PC-9 (cell line): ENCODE data around the gene POLDIP2. TPM values are rescaled to one million over a fixed set of nuclear protein-coding genes. Genes with fewer than 3 reads are reported as not detected.

Source experiments
- BruUV-seq: library from RNA; stranded (reverse); fragments of 400-500 nt; replicated peaks from 2 replicates; lab custom pipeline; 2021; lab: Mats Ljungman, UMichigan
- CTCF ChIA-PET: fragments of 300-600 bp; sonication (Branson Sonifier 250); formaldehyde crosslinking; loops from one replicate; lab custom pipeline; 2022; ENCODE audit warnings: antibody characterized with exemption; lab: Charles Lee
- POLR2A ChIA-PET: fragments of 300-600 bp; sonication (Branson Sonifier 250); formaldehyde crosslinking; loops from one replicate; lab custom pipeline; 2022; ENCODE audit warnings: antibody characterized with exemption; ENCODE audit not compliant: unreplicated experiment; lab: Charles Lee
- DNase-seq, 2 experiments: peaks; one replicate each; pipeline versions ENCODE4 v3.0.0 to v3.0.0-alpha.2; 2015 to 2022; ENCODE audit warnings: mixed read lengths in 1 of 2
- H2AFZ ChIP-seq: fragments of 200-600 bp; sonication (generic); 2 replicates; pipeline ENCODE4 v1.8.1; 2017; ENCODE audit warnings: antibody characterized with exemption
- H3F3A ChIP-seq: fragments of 200-600 bp; sonication (generic); 2 replicates; pipeline ENCODE4 v1.8.1; 2017; ENCODE audit warnings: antibody characterized with exemption, mild to moderate bottlenecking, low read depth; ENCODE audit not compliant: insufficient read depth
- H3K27ac ChIP-seq: fragments of 200-600 bp; sonication (generic); 2 replicates; pipeline ENCODE4 v1.6.1; 2016; ENCODE audit warnings: mixed run types
- H3K27me3 ChIP-seq: fragments of 200-600 bp; sonication (generic); 2 replicates; pipeline ENCODE4 v1.6.1; 2016; ENCODE audit warnings: low read depth, mixed run types; ENCODE audit not compliant: insufficient read depth
- H3K36me3 ChIP-seq: fragments of 200-600 bp; sonication (generic); 2 replicates; pipeline ENCODE4 v1.6.1; 2016; ENCODE audit warnings: low read depth, mixed run types
- H3K4me1 ChIP-seq: fragments of 200-600 bp; sonication (generic); replicated peaks from 2 replicates; pipeline ENCODE4 v1.6.1; 2016; ENCODE audit warnings: mixed run types; ENCODE audit not compliant: insufficient read depth
- H3K4me2 ChIP-seq: fragments of 200-600 bp; sonication (generic); 2 replicates; pipeline ENCODE4 v1.6.1; 2017; ENCODE audit warnings: mixed run types
- H3K4me3 ChIP-seq: fragments of 200-600 bp; sonication (generic); 2 replicates; pipeline ENCODE4 v1.6.1; 2016; ENCODE audit warnings: mixed run types
- H3K79me2 ChIP-seq: fragments of 200-600 bp; sonication (generic); 2 replicates; pipeline ENCODE4 v1.6.1; 2017; ENCODE audit warnings: low read depth, mixed run types
- H3K9me2 ChIP-seq: fragments of 200-600 bp; sonication (generic); 2 replicates; pipeline ENCODE4 v1.8.1; 2017; ENCODE audit warnings: mild to moderate bottlenecking; ENCODE audit not compliant: insufficient read depth
- H3K9me3 ChIP-seq: fragments of 200-600 bp; sonication (generic); 2 replicates; pipeline ENCODE4 v1.8.1; 2016; ENCODE audit warnings: low read depth; ENCODE audit not compliant: insufficient read depth
- H4K20me1 ChIP-seq: fragments of 200-600 bp; sonication (generic); 2 replicates; pipeline ENCODE4 v1.8.1; 2017; ENCODE audit not compliant: insufficient read depth
- CTCF ChIP-seq: fragments of 200-600 bp; sonication (generic); conservative IDR thresholded peaks from 2 replicates; pipeline ENCODE4 v1.6.1; 2017; ENCODE audit warnings: mixed run types, antibody characterized with exemption, mild to moderate bottlenecking, moderate library complexity
- EZH2 ChIP-seq: fragments of 200-600 bp; sonication (generic); IDR thresholded peaks from 2 replicates; pipeline ENCODE4 v1.8.0; 2017; ENCODE audit warnings: antibody characterized with exemption, low read depth
- intact Hi-C: fragments of 100-400 bp; cut with micrococcal nuclease; formaldehyde crosslinking; loops from one replicate; pipeline ENCODE4 v1.10.0; 2022; ENCODE audit not compliant: unreplicated experiment
- total RNA-seq: library from RNA; stranded (reverse); gene quantifications from 2 replicates; pipeline ENCODE4 v1.2.3, GENCODE V29; 2021

Gene POLDIP2
- total RNA-seq, 1 experiment from 2014 or later = 98.2 TPM

DNA sequence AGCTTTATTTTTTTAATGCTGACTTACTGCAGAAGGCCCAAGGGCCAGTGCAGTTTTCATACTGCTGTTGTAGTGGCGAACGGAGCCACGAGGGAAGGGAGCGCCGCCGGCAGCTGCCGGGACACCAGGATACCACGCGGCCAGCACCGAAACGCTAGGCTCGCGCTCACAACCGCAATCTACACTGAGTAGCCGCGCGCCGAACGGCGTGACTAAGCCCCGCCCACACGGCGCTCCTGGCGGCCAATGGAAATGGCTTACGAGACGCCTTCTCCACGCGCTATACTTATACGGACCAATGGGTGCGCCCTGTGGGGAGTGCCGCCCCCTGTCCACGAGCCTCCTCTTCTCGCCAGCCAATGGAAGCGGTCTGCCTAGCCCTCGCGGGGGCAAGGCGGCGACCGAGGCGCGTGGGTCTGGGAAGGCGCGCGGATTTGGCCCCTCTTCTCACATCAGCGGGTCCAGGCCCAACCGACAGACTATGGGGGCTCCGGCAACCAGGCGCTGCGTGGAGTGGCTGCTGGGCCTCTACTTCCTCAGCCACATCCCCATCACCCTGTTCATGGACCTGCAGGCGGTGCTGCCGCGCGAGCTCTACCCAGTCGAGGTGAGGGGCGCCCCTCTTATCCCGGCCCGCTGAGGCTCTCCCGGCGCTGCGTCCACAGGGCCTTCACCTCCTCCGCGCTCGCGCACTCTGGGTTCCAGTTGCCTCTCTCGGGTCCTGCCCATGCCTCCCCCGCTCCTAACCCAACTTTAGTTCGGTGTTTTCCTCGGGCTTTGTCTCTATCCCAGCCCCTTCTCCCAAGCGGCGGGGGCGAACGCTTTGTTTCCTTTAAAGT is 38.3 kb downstream of the POLDIP2 start, which contains the start of gene TMEM97:
TSS of gene TMEM97 (plus strand) at position 442 of the 839 bp plus-strand sequence. CDS start at position 482, 40 bp downstream.
- no TSS peak for BruUV-seq
- POLR2A ChIA-PET = interaction anchor here (0.6 kb wide), 1 partner anchor 167 kb away, joined by 7 read pairs; no protein-coding TSS in a partner anchor
- DNase-seq = peak; percentile 93
- H3K9me3 ChIP-seq = no peaks in the 10 kb centered on the region
- no peak within 1 kb of the TSS for H3K27ac ChIP-seq
- H3K36me3 ChIP-seq = no peaks in the 10 kb centered on the region
- H4K20me1 ChIP-seq = no peaks in the 10 kb centered on the region
- intact Hi-C loops = loop anchor here (1.0 to 5.0 kb wide), 3 partner anchors 17 to 54 kb away; no protein-coding TSS in a partner anchor
- CTCF ChIA-PET = no interaction called here
- no peaks in the 10 kb centered on the region for H3K9me2 ChIP-seq
- no peaks in the 10 kb centered on the region for H3F3A ChIP-seq
- H3K4me2 ChIP-seq = peak within 1 kb of the TSS; percentile 92
- H2AFZ ChIP-seq = peak within 1 kb of the TSS; percentile 92
- TF ChIP-seq CTCF (0 out of 2 replicates have a peak, but pooled peaks have one; percentile 34), EZH2 (no peak)
- H3K4me1 ChIP-seq = peaks cover 34% of the 10 kb centered on the region
- H3K27me3 ChIP-seq = no peaks in the 10 kb centered on the region
- H3K79me2 ChIP-seq = peaks cover 47% of the 10 kb centered on the region
- H3K4me3 ChIP-seq = peak within 1 kb of the TSS; percentile 75

DNA sequence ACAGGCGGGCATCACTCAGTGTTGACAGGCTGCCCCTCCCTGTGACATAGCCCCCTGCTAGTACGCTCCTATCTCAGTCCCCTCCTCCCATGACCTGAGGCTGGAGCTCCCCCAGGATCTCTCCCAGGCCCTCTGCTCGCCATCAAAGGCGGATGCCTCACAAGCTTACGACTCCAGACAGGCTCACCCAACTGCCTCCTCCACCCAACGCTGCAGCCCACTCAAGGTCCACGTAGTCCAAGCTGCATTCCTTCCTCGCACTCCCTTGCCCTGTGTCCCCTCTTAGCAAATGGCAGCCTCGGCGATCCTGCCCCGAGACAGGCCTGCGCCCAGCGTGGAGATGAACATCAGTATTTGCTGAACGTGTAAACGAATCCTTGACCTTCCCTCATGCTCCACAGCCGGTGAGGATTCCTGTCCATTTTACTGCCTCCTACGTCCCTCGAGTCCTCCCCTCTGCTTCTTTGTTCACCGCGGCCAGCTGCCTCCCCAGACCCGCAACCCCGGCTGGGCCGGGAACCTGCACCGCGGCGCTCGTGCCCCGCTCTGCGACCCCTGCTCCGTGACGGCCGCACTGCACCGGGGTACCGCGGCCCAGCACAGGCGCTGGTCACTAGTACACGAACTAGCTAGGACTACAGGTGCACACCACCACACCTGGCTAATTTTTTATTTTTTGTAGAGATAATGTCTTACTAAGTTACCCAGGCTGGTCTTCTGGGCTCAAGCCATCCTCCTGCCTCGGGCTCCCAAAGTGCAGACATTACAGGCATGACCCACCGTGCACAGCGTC is 39.2 kb downstream of the POLDIP2 start:
- Histone ChIP-seq H3K79me2 (peaks cover 39% of the 10 kb centered on the region), H3K27ac (no peak overlapping the region), H3K9me2 (no peaks in the 10 kb centered on the region), H4K20me1 (no peaks in the 10 kb centered on the region), H3F3A (no peaks in the 10 kb centered on the region), H3K27me3 (no peaks in the 10 kb centered on the region), H3K9me3 (no peaks in the 10 kb centered on the region), H2AFZ (peak overlapping the region; percentile 83), H3K4me3 (peak overlapping the region; percentile 75), H3K36me3 (no peaks in the 10 kb centered on the region), H3K4me1 (peaks cover 29% of the 10 kb centered on the region), H3K4me2 (peak overlapping the region; percentile 92)
- ChIA-PET POLR2A (no interaction called here), CTCF (no interaction called here)
- DNase-seq = no peak
- intact Hi-C loops = loop anchor here (2.0 to 5.0 kb wide), 2 partner anchors 36 to 55 kb away; no protein-coding TSS in a partner anchor
- TF ChIP-seq EZH2 (no peak), CTCF (no peak)
- no TSS peak for BruUV-seq
